Activated naive CD4-positive, alpha-beta T cell treated with anti-CD3 and anti-CD28 coated beads, Interleukin-2, amount 50 U/mL, for 16 hours (primary cell): ENCODE results near the gene MEF2C.
"Not testable (repeated sequence)": the region's sequence is repeated elsewhere in the genome, so short reads cannot be mapped to it uniquely, and the experiment has no call there.

Source experiments
- DNase-seq: peaks from one replicate; pipeline ENCODE4 v3.0.0-alpha.2; 2020

Gene MEF2C

DNA sequence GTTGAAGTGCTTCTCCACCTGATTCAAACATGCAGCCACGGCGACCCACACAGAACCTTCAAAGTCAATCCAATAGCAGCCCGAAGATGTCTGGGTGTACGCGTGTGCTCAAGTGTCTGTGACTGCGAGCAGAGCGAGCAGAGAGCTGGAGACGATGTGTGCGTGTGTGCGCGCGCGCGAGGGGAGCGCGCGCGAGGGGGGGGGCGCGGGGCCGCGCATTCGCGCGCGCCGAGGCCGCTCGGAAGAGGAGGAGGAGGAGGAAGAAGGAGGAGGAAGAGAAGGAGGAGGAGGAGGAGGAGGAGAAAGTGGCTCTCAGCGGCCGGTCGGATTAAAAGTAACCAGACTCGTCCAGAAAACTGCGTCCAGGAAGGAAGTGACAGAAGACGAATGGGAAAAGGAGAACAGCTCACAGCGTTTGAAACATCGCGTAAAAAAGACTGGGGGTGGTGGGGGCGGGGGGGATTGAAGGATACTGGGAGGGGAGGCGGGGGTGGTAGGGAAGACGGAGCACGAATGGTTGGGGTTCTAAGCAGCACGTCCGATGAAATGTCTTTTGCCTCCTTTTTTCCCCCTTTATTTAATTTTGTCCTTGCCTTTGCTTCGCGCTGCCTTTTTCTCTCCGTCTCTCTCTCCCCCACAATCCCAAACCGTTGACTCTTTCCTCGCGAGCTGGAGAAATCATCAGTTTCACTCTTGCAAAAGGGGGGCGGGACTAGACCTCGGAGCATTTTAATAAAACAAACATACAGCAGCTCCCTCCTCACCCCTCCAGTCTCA lies at the start of gene MEF2C:
Gene MEF2C, minus strand, starts transcription at position 126 of the 777 bp plus-strand sequence. CDS start 59,396 bp downstream, outside the sequence.
- no peak for DNase-seq

- no peak for DNase-seq
Observed at GRCh38 chr5:88932541-88932940, 49.6 kb upstream of the MEF2C start.

- no peak for DNase-seq
Observed at GRCh38 chr5:88930335-88930734, 47.4 kb upstream of the MEF2C start.

DNA sequence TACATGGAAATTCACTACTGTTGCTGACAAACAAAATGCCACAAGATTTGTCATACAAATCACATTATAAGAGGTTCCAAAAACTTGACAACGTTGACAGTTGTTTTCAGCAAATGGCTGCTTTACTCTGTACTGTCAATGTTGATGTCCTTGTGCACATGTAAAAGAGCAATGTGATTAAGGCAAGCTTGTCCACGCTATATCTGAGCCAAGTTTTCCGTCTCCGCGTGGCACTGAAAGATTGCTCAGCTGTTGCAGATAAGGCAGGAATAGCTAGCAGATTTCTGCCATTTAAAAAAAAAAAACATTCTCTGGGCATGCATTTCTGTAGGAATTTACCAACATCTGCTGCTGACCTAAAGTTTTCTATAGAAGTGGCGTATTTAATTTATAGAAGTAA lies 46.4 kb upstream of the MEF2C start:
- DNase-seq = no peak

- no peak for DNase-seq
Observed at GRCh38 chr5:88926774-88927173, 43.8 kb upstream of the MEF2C start.

DNA sequence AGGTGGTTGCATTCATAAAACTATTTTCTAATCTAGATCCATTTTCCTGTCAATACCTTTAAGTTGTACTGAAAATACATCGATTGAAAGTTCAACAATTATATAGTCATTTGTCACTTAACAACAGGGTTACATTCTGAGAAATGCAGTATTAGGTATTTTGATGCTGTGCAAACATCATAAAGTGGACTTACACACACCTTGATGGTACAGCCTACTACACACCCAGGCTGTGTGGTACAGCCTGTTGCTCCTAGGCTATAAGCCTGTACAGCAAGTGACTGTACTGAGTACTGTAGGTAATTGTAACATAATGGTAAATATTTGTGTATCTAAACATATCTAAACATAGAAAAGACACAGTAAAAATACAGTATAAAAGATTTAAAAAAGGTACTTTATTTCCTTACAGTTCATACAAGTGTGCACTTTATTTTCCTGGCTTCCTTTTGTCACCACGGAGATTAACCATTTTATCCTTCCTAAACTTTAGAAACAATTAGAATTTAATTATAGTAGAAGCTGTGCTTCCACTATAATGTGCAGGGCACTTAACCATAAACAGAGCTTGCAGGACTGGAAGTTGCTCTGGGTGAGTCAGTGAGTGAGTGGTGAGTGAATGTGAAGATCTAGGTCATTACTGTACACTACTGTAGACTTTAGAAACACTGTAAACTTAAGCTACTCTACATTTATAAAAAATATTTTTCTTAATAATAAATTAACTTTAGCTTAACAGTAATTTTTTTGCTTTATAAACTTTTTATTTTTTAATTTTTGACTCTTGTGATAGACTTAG lies 42.9 kb upstream of the MEF2C start:
- no peak for DNase-seq

DNA sequence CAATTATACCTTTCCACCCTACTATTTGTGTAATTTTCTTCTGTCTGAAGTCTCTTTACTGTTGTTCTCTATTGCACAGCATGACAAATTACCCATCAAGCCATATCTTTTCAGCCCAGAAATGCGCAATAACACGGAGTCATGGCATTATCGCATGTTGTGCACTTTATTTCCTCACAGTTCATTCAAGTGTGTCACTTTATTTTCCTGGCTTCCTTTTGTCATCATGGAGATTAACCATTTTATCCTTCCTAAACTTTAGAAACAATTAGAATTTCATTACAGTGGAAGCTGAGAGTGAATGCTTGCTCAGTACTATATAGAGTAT lies 41.3 kb upstream of the MEF2C start:
- no peak for DNase-seq

DNA sequence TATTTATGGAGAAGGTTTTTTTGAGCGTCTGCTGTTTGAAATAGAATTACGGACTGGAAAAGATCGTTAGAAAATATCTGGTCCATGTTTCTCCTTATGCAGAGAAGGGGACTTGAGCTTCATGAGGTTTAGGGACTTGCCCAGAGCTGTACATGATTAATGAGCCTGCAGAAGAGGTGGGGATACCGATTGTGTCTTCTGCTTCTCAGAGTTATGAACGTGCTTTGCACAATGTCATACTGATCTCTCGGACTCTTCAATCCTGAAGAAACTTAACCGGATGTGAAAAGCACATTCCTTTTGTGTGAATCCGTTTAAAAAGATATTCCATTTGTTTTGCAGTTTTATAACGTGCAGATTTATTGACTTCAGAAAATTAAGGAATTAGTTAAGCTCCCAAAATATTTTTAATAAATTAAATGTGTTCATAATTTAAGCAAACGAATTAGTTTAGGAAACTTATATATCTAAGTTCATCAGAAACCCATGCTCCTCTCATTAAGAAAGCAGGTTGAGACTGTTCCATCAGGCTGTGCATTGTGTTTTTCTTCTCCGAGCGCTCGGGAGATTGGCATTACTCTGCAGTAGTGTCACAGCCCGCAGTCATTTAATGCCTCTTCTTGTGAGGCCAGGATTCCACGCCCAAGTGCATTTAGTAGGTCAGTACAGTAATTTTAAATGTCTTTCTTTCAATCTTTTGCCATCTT lies 40.8 kb upstream of the MEF2C start:
- no peak for DNase-seq

DNA sequence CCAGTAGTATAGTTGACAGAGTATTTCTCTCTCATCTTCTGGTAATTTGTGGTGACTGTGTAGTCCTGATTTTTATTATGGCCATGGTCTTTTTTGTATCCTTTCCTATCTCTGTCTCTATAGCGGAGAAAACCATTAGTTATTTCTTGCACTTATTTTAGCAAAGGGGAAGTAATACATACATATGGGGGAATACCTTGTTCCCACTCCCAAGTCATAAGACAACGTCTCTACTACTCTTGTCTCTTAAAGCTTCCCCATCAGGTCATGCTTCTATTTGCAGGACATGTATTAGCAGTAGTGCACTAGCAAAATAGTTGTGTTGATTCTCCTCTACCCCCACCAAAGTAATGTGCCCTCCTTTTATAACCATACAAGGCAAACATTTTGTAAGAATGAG lies 29.8 kb upstream of the MEF2C start:
- DNase-seq = not testable (repeated sequence)

DNA sequence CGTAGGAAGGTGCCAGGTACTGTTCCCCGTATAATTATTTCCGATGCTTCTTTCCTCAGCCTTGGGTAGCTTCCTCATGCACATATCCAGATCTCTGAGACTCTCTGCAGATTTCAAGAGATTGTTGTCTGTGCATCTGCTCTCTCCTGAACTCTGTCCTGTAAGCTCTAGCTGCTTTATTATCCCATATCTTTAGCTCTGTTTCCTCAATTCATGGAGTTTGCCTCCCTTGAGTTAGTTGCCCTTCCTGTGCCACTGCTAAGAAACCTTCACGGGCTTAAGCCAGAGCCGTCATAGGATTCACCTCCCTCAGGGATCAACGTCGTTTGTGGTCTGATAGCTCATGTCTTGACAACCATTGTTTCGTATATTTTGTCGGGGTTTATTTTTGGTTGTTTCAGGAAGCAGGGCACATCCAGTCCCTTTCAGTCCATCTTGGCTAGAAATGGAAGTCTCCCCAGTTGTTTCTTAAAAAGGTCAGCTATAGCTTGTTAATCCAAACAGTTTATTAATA lies 28.1 kb upstream of the MEF2C start:
- not testable (repeated sequence) for DNase-seq

DNA sequence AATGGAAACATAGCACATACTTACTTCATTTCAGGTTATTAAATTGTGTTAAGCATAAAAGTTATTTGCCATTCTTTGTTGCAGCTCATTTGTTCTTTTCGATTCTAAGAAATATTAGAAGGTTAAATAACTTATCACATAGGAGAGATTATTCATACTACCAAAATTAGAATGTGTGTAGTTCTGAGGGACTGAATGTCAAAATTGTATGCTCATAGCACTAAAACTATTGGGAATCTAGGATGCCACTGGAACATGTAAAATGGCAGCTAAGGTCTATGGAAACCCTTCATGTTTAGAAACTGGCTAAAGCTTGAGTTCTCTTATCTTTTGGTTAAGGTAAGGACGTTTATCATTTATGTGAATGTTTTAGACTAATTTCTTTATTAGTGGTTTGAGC lies 21.5 kb upstream of the MEF2C start:
- DNase-seq = not testable (repeated sequence)

- not testable (repeated sequence) for DNase-seq
Observed at GRCh38 chr5:88903966-88904365, 21.0 kb upstream of the MEF2C start.

GRCh38 chr5:88901077-88901476 lies 18.1 kb upstream of the MEF2C start:
- not testable (repeated sequence) for DNase-seq

DNA sequence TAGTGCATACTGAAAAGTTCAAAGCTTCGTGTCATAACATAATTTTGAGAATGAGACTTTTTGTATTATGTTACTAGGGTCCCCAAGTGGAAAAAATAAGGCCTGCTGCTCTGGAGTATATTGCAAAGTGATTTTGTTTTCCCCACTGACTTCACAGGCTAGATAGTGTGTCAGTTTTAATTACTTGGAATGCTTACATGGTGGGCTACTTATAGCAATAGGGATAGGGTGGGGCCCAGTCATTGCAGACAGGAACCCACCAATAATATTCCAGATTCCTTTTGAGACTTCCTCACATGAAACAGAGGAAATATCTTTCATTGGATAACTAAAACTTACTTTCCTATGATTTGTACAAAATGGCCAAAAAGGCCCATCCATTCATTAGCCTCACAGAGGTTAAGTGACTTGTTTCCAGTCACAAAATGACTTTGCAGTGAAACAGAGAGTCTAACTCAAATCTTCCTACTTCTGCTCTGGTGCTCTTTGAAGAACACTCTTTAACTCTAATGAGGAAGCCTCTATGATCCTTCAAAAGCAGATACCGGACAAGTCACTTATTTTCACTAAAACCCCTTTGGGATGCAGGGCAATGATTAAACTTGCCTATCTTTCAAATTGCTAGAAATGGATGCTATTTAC lies 16.2 kb upstream of the MEF2C start:
- DNase-seq = no peak

- no peak for DNase-seq
Observed at GRCh38 chr5:88897748-88898147, 14.8 kb upstream of the MEF2C start.

DNA sequence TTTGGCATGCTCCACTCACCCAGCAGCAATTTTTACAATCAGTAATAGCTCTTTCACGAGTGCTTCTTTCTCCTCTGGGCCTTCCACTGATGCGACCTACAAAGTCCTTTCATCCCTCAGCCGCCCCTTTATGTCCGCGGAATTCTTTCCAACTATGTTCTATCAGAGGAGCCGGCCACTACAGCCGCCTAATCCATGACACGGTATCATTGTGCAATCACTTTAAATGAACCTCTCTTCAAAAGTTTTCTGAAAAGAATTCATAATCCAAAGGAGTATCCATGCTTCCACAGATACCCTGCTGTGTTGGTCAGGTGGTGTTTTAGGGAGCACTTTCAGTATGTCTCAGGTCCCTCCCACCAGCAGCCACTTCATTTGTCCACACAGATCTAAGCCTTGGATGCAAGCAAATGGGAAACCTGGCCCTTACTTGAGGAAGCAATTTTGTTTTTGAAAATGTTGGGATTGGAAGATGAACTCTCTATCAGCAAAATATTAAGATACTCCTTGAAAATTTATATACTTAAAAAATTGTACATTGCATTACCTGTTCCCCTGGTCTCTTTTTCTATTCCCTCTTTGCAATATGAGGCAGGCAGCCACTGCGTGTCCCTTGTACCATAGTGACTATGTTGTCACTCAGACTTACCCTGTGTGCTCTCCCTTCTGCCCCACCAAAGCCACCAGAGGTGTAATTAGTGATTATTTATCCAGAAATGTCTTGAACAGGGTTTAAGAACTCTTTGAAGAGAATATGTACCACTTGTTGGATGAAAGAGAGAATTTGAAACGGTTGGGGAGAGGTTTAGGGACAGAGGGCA lies 12.9 kb upstream of the MEF2C start:
- no peak for DNase-seq

DNA sequence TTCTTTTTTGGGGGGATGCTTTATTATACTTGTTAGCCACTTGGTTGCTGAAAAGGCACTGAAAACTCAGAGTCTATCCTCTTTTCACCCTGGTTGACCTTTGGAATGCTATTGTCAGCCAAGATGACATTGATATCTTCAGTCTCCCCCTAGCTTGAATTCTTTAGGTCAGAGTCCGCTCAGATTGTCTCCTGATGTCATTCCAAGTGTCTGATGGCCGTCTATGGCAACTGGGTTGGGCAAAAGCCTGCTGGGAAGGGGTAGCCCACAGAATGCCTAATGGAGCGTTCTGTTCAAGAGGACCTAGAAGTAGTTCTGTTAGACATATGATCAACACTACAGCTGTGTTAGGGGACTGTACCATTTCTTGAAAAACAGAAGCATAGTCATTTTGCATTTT lies 9.7 kb upstream of the MEF2C start:
- DNase-seq = no peak

GRCh38 chr5:88890070-88890781 lies 7.2 kb upstream of the MEF2C start:
- DNase-seq = no peak

- no peak for DNase-seq
Observed at GRCh38 chr5:88889189-88890069, 6.4 kb upstream of the MEF2C start.

DNA sequence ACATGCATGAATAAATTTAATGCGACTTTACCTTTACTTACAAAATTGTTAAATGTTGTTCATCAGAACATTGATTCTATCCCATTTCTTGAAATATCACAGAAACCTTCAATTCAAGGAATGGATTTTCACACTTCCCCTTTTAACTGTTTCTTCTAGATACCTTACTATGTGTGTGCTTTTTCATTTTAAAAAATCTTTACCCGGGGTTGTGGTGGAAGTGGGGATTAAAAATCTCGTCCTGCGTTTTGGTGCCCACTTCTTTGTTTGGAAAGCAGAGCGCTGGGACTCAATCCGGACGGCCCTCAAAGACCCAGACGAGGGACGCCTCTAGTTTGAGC lies 5.8 kb upstream of the MEF2C start:
- no peak for DNase-seq
